Measurements from ENCODE around the gene TADA2B. TPM values are rescaled to one million over a fixed set of nuclear protein-coding genes. Genes with fewer than 3 reads are reported as not detected.

Gene TADA2B
- total RNA-seq, 5 donors from 2014 or later (not counting 1 experiment from before 2014, with no cell fraction given): 36.6 to 44.8 (median 42.3) TPM

GRCh38 chr4:7002336-7002735 lies 40.8 kb upstream of the TADA2B start:
- no peaks in the 10 kb centered on the region for H3K9me3 ChIP-seq
- H3K36me3 ChIP-seq (ENCODE audit: control insufficient read depth in 2 of 2, extremely low read depth in 1 of 2, insufficient read depth in 1 of 2, low read length in 1 of 2): peaks cover 16 to 85% of the 10 kb centered on the region in 2 donors
- H3K4me1 ChIP-seq (ENCODE audit: control insufficient read depth in 1 of 2, extremely low read depth in 1 of 2, insufficient read depth in 2 of 2, low read length in 2 of 2): peaks cover 0 to 11% of the 10 kb centered on the region in 2 experiments
- no peaks in the 10 kb centered on the region for H3K9me3 Mint-ChIP-seq
- peaks cover 8 to 29% (median 11%) of the 10 kb centered on the region in 3 donors for H3K4me1 Mint-ChIP-seq
- 100% methylated on average over 2 of the region's 7 CpGs for WGBS (ENCODE audit: insufficient coverage)
- no peak overlapping the region for H3K4me3 Mint-ChIP-seq
- peaks cover 60% of the 10 kb centered on the region for H3K36me3 Mint-ChIP-seq
- no peaks in the 10 kb centered on the region for H3K27me3 ChIP-seq (replicated peaks in 1 of 2; ENCODE audit: control insufficient read depth in 2 of 2, extremely low read depth in 1 of 2, insufficient read depth in 2 of 2, low read length in 1 of 2)
- ATAC-seq (replicated peaks in 1 of 4): no peak
- POLR2A ChIA-PET: no interaction called here
- CTCF ChIA-PET: no interaction called here
- no peak overlapping the region for H3K27ac Mint-ChIP-seq
- no peak for DNase-seq
- H3K27me3 Mint-ChIP-seq: no peaks in the 10 kb centered on the region
- H3K27ac ChIP-seq (ENCODE audit: low read length): no peak overlapping the region
- no peak overlapping the region for H3K4me3 ChIP-seq (ENCODE audit: control insufficient read depth in 1 of 2, extremely low read depth in 1 of 2, low read length in 1 of 2)

- no peak overlapping the region for H3K4me3 Mint-ChIP-seq
- H3K36me3 Mint-ChIP-seq: peaks cover 61% of the 10 kb centered on the region
- no peak for DNase-seq
- peaks cover 8 to 25% (median 11%) of the 10 kb centered on the region in 3 donors for H3K4me1 Mint-ChIP-seq
- no peaks in the 10 kb centered on the region for H3K27me3 Mint-ChIP-seq
- WGBS (ENCODE audit: insufficient coverage): 82% methylated on average over 6 of the region's 11 CpGs
- Histone ChIP-seq H3K9me3 (no peaks in the 10 kb centered on the region), H3K27ac (ENCODE audit: low read length) (no peak overlapping the region), H3K27me3 (replicated peaks in 1 of 2; ENCODE audit: control insufficient read depth in 2 of 2, extremely low read depth in 1 of 2, insufficient read depth in 2 of 2, low read length in 1 of 2) (no peaks in the 10 kb centered on the region), H3K36me3 (ENCODE audit: control insufficient read depth in 2 of 2, extremely low read depth in 1 of 2, insufficient read depth in 1 of 2, low read length in 1 of 2) (peaks cover 16 to 89% of the 10 kb centered on the region in 2 donors), H3K4me3 (ENCODE audit: control insufficient read depth in 1 of 2, extremely low read depth in 1 of 2, low read length in 1 of 2) (no peak overlapping the region), H3K4me1 (ENCODE audit: control insufficient read depth in 1 of 2, extremely low read depth in 1 of 2, insufficient read depth in 2 of 2, low read length in 2 of 2) (peaks cover 0 to 11% of the 10 kb centered on the region in 2 experiments)
- H3K9me3 Mint-ChIP-seq: no peaks in the 10 kb centered on the region
- CTCF ChIA-PET: no interaction called here
- no peak for ATAC-seq (replicated peaks in 1 of 4)
- no peak overlapping the region for H3K27ac Mint-ChIP-seq
- POLR2A ChIA-PET: no interaction called here
Measured at GRCh38 chr4:7003176-7003878, 39.8 kb upstream of the TADA2B start.

- CTCF ChIA-PET: no interaction called here
- peaks cover 19 to 89% of the 10 kb centered on the region in 2 donors for H3K36me3 ChIP-seq (ENCODE audit: control insufficient read depth in 2 of 2, extremely low read depth in 1 of 2, insufficient read depth in 1 of 2, low read length in 1 of 2)
Measured at GRCh38 chr4:7003879-7004240, 39.3 kb upstream of the TADA2B start.

GRCh38 chr4:7004331-7004730 lies 38.8 kb upstream of the TADA2B start:
- H3K36me3 ChIP-seq (ENCODE audit: control insufficient read depth in 2 of 2, extremely low read depth in 1 of 2, insufficient read depth in 1 of 2, low read length in 1 of 2): peaks cover 21 to 89% of the 10 kb centered on the region in 2 donors
- H3K4me3 ChIP-seq (ENCODE audit: control insufficient read depth in 1 of 2, extremely low read depth in 1 of 2, low read length in 1 of 2): no peak overlapping the region
- H3K4me3 Mint-ChIP-seq: no peak overlapping the region
- H3K27ac Mint-ChIP-seq: no peak overlapping the region
- no peaks in the 10 kb centered on the region for H3K9me3 ChIP-seq
- no peak overlapping the region for H3K27ac ChIP-seq (ENCODE audit: low read length)
- DNase-seq: no peak
- H3K4me1 Mint-ChIP-seq: peaks cover under 1 to 17% (median 4%) of the 10 kb centered on the region in 3 donors
- H3K27me3 ChIP-seq (replicated peaks in 1 of 2; ENCODE audit: control insufficient read depth in 2 of 2, extremely low read depth in 1 of 2, insufficient read depth in 2 of 2, low read length in 1 of 2): no peaks in the 10 kb centered on the region
- CTCF ChIA-PET: no interaction called here
- POLR2A ChIA-PET: interaction anchor here in 1 of 2 donors (0.5 kb wide), 1 partner anchor 8 kb away, joined by 4 read pairs; no protein-coding TSS in a partner anchor
- peaks cover 0 to 5% of the 10 kb centered on the region in 2 experiments for H3K4me1 ChIP-seq (ENCODE audit: control insufficient read depth in 1 of 2, extremely low read depth in 1 of 2, insufficient read depth in 2 of 2, low read length in 2 of 2)
- H3K27me3 Mint-ChIP-seq: no peaks in the 10 kb centered on the region
- 100% methylated on average over 3 of the region's 4 CpGs for WGBS (ENCODE audit: insufficient coverage)
- peaks cover 63% of the 10 kb centered on the region for H3K36me3 Mint-ChIP-seq
- H3K9me3 Mint-ChIP-seq: no peaks in the 10 kb centered on the region
- ATAC-seq (replicated peaks in 1 of 4): no peak

More at GRCh38 chr4:7003879-7004240, 39.3 kb upstream of the TADA2B start:
- peaks cover 0 to 8% of the 10 kb centered on the region in 2 experiments for H3K4me1 ChIP-seq (ENCODE audit: control insufficient read depth in 1 of 2, extremely low read depth in 1 of 2, insufficient read depth in 2 of 2, low read length in 2 of 2)
- 100% methylated on average over 3 of the region's 8 CpGs for WGBS (ENCODE audit: insufficient coverage)
- H3K4me1 Mint-ChIP-seq: peaks cover 5 to 22% (median 9%) of the 10 kb centered on the region in 3 donors
- ATAC-seq (replicated peaks in 1 of 4) (no peak), DNase-seq (no peak)
- H3K9me3 ChIP-seq: no peaks in the 10 kb centered on the region
- no peaks in the 10 kb centered on the region for H3K27me3 Mint-ChIP-seq
- POLR2A ChIA-PET: interaction anchor here in 1 of 2 donors (0.5 kb wide), 1 partner anchor 8 kb away, joined by 4 read pairs; no protein-coding TSS in a partner anchor
- H3K36me3 Mint-ChIP-seq: peaks cover 64% of the 10 kb centered on the region
- H3K27ac Mint-ChIP-seq: no peak overlapping the region
- H3K9me3 Mint-ChIP-seq: no peaks in the 10 kb centered on the region
- no peaks in the 10 kb centered on the region for H3K27me3 ChIP-seq (replicated peaks in 1 of 2; ENCODE audit: control insufficient read depth in 2 of 2, extremely low read depth in 1 of 2, insufficient read depth in 2 of 2, low read length in 1 of 2)
- H3K4me3 Mint-ChIP-seq: no peak overlapping the region
- H3K27ac ChIP-seq (ENCODE audit: low read length): no peak overlapping the region
- H3K4me3 ChIP-seq (ENCODE audit: control insufficient read depth in 1 of 2, extremely low read depth in 1 of 2, low read length in 1 of 2): no peak overlapping the region

- Histone ChIP-seq H3K9me3 (no peaks in the 10 kb centered on the region), H3K27ac (ENCODE audit: low read length) (no peak overlapping the region), H3K4me3 (ENCODE audit: control insufficient read depth in 1 of 2, extremely low read depth in 1 of 2, low read length in 1 of 2) (no peak overlapping the region), H3K4me1 (ENCODE audit: control insufficient read depth in 1 of 2, extremely low read depth in 1 of 2, insufficient read depth in 2 of 2, low read length in 2 of 2) (no peaks in the 10 kb centered on the region), H3K36me3 (ENCODE audit: control insufficient read depth in 2 of 2, extremely low read depth in 1 of 2, insufficient read depth in 1 of 2, low read length in 1 of 2) (peaks cover 18 to 89% of the 10 kb centered on the region in 2 donors), H3K27me3 (replicated peaks in 1 of 2; ENCODE audit: control insufficient read depth in 2 of 2, extremely low read depth in 1 of 2, insufficient read depth in 2 of 2, low read length in 1 of 2) (no peaks in the 10 kb centered on the region)
- Mint-ChIP-seq H3K9me3 (no peaks in the 10 kb centered on the region), H3K27me3 (no peaks in the 10 kb centered on the region), H3K4me1 (peaks cover 0 to 6% (median 0%) of the 10 kb centered on the region in 3 donors), H3K27ac (no peak overlapping the region), H3K36me3 (peaks cover 61% of the 10 kb centered on the region), H3K4me3 (no peak overlapping the region)
- ChIA-PET POLR2A (no interaction called here), CTCF (no interaction called here)
- ATAC-seq (replicated peaks in 1 of 4) (no peak), DNase-seq (no peak)
- no CpG with 5 or more reads among the region's 4 CpGs for WGBS (ENCODE audit: insufficient coverage)
Measured at GRCh38 chr4:7005571-7005970, 37.6 kb upstream of the TADA2B start.

- no peak for DNase-seq
- Mint-ChIP-seq H3K9me3 (no peaks in the 10 kb centered on the region), H3K27ac (no peak overlapping the region), H3K27me3 (no peaks in the 10 kb centered on the region), H3K4me1 (peaks cover 0 to 2% (median 0%) of the 10 kb centered on the region in 3 donors), H3K4me3 (no peak overlapping the region), H3K36me3 (peaks cover 58% of the 10 kb centered on the region)
- H3K9me3 ChIP-seq: no peaks in the 10 kb centered on the region
- H3K4me3 ChIP-seq (ENCODE audit: control insufficient read depth in 1 of 2, extremely low read depth in 1 of 2, low read length in 1 of 2): no peak overlapping the region
- no peak for ATAC-seq (replicated peaks in 1 of 4)
- H3K36me3 ChIP-seq (ENCODE audit: control insufficient read depth in 2 of 2, extremely low read depth in 1 of 2, insufficient read depth in 1 of 2, low read length in 1 of 2): peaks cover 24 to 89% of the 10 kb centered on the region in 2 donors
- WGBS (ENCODE audit: insufficient coverage): no CpG with 5 or more reads among the region's 3 CpGs
- CTCF ChIA-PET: no interaction called here
- H3K27ac ChIP-seq (ENCODE audit: low read length): no peak overlapping the region
- POLR2A ChIA-PET: no interaction called here
- H3K4me1 ChIP-seq (ENCODE audit: control insufficient read depth in 1 of 2, extremely low read depth in 1 of 2, insufficient read depth in 2 of 2, low read length in 2 of 2): no peaks in the 10 kb centered on the region
- H3K27me3 ChIP-seq (replicated peaks in 1 of 2; ENCODE audit: control insufficient read depth in 2 of 2, extremely low read depth in 1 of 2, insufficient read depth in 2 of 2, low read length in 1 of 2): no peaks in the 10 kb centered on the region
Measured at GRCh38 chr4:7006411-7006810, 36.8 kb upstream of the TADA2B start.
